Upper lobe of left lung (tissue), 6 donors: ENCODE results near the gene BANF2. TPM values are rescaled to one million over a fixed set of nuclear protein-coding genes. Genes with fewer than 3 reads are reported as not detected.

Source experiments
- ATAC-seq, 2 donors: fragments of 200-7000 bp; cut with Tn5 transposase; one replicate each; pipeline ENCODE4 v1.9.1; 2022; ENCODE audit warnings: mild to moderate bottlenecking in 2 of 2, moderate library complexity in 2 of 2; ENCODE audit not compliant: low FRiP score in 2 of 2
- DNase-seq, 2 donors: peaks; one replicate each; pipeline ENCODE4 v3.0.0-alpha.2; 2019 to 2020
- H3K27ac ChIP-seq, 4 donors: fragments of 200-600 bp; sonication (generic); one replicate each; pipeline ENCODE4 v1.5.1; 2016 to 2019
- H3K27me3 ChIP-seq, 4 donors: fragments of 200-600 bp; sonication (generic); one replicate each; pipeline ENCODE4 v1.5.1; 2017 to 2019
- H3K36me3 ChIP-seq, 4 donors: fragments of 200-600 bp; sonication (generic); one replicate each; pipeline ENCODE4 v1.5.1; 2016 to 2019
- H3K4me1 ChIP-seq, 4 donors: fragments of 200-600 bp; sonication (generic); one replicate each; pipeline ENCODE4 v1.5.1; 2018 to 2019
- H3K4me3 ChIP-seq, 4 donors: fragments of 200-600 bp; sonication (generic); one replicate each; pipeline ENCODE4 v1.5.1; 2017 to 2019; ENCODE audit warnings: mild to moderate bottlenecking in 2 of 4, moderate library complexity in 1 of 4
- H3K9me3 ChIP-seq, 4 donors: fragments of 200-600 bp; sonication (generic); one replicate each; pipeline ENCODE4 v1.5.1; 2018 to 2019
- CTCF ChIP-seq, 6 experiments: fragments of 450-650 bp in 4 of 6; fragments of 200-600 bp in 2 of 6; sonication (generic) in 2 of 6; IDR thresholded peaks; one replicate each; pipeline ENCODE4 v1.5.1; 2016 to 2019; ENCODE audit warnings: antibody characterized with exemption in 6 of 6
- EP300 ChIP-seq, 4 donors: sonication (generic); formaldehyde crosslinking; IDR thresholded peaks; one replicate each; pipeline ENCODE4 v1.5.1; 2017; ENCODE audit warnings: antibody characterized with exemption in 4 of 4, control low read depth in 2 of 4
- POLR2A ChIP-seq, 4 donors: fragments of 450-650 bp; IDR thresholded peaks; one replicate each; pipeline ENCODE4 v1.5.1; 2016 to 2017; ENCODE audit warnings: antibody characterized with exemption in 4 of 4, mild to moderate bottlenecking in 2 of 4
- POLR2AphosphoS5 ChIP-seq, 2 donors: sonication (generic); formaldehyde crosslinking; IDR thresholded peaks; one replicate each; pipeline ENCODE4 v1.5.1; 2017; ENCODE audit warnings: antibody characterized with exemption in 2 of 2
- WGBS, 2 donors: methylation state at CpG; one replicate each; pipeline ENCODE4 v1.1.5; 2017 to 2018; 5-methylcytosine and 5-hydroxymethylcytosine counted together
- total RNA-seq, 6 donors: library from RNA; depleted of rRNA in 4 of 6; stranded (reverse); fragments of >200 nt in 4 of 6; gene quantifications; one replicate each; pipeline versions ENCODE4 v1.1.0 to v1.2.1, GENCODE V29; 2016 to 2021
- donor health status: DM: no; HTN: no; CAD: no; lungs with moderate emphysema.
- donor health status: DM: no; HTN: yes; CAD: no; lungs with severe emphysema.

Gene BANF2
- total RNA-seq, 6 donors from 2014 or later: not detected

DNA sequence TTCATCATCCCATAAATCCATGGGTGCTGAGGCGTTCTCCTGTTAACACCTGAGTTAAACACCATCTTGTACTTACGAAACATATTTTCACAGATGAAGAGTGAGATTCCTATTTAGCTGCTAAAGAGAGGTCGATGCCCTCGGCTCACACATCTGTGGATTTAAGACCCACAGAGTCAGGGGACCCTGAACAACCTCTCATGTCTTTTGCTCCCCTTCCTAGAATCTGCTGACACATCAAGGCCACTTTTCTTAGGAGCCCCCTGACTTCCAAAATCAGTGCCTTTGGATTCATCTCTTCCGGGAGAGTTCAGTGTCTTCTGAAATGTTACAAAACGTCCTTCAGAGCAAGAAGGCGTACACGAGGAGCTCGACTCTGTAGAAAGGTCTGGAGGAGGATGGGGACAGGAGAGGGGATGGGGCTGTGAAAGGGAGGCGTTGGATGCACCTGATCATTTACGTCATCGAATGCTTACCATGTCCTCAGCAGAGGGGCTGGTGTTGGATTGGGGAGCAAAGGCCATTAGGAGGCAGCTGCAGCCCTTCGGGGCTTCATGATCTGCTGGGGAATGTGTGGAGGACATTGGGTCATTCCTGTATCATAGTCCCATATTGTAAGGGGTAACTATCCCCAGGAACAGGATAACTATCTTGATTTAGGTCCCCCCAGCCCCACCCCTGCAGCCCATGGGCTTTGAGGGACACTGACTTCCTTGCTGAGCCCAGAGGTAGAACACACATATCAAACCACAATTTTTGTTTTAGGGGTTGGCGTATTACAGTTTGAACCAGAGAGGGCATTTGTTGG, 22.9 kb downstream of the BANF2 start:
- DNase-seq (no peak), ATAC-seq (no peak)
- Histone ChIP-seq H3K27ac (no peak overlapping the region), H3K36me3 (no peaks in the 10 kb centered on the region), H3K4me1 (peaks cover 0 to 11% (median 0%) of the 10 kb centered on the region in 4 donors), H3K4me3 (no peak overlapping the region), H3K27me3 (no peaks in the 10 kb centered on the region), H3K9me3 (no peaks in the 10 kb centered on the region)
- TF ChIP-seq EP300 (IDR thresholded peaks at IDR 0.05) (no peak), CTCF (IDR thresholded peaks at IDR 0.05) (no peak), POLR2AphosphoS5 (IDR thresholded peaks at IDR 0.05) (no peak), POLR2A (IDR thresholded peaks at IDR 0.05) (no peak)
- 89 to 90% methylated on average over 14 of the region's 14 CpGs for WGBS, 2 donors

- Histone ChIP-seq H3K4me1 (peaks cover 0 to 11% (median 0%) of the 10 kb centered on the region in 4 donors), H3K27me3 (no peaks in the 10 kb centered on the region), H3K27ac (no peak overlapping the region), H3K9me3 (no peaks in the 10 kb centered on the region), H3K4me3 (no peak overlapping the region), H3K36me3 (no peaks in the 10 kb centered on the region)
- ATAC-seq (no peak), DNase-seq (no peak)
- 81 to 90% methylated on average over 5 of the region's 5 CpGs for WGBS, 2 donors
- TF ChIP-seq POLR2AphosphoS5 (IDR thresholded peaks at IDR 0.05) (no peak), EP300 (IDR thresholded peaks at IDR 0.05) (no peak), CTCF (IDR thresholded peaks at IDR 0.05) (no peak), POLR2A (IDR thresholded peaks at IDR 0.05) (no peak)
Measured at GRCh38 chr20:17723301-17723691, 23.5 kb downstream of the BANF2 start.

DNA sequence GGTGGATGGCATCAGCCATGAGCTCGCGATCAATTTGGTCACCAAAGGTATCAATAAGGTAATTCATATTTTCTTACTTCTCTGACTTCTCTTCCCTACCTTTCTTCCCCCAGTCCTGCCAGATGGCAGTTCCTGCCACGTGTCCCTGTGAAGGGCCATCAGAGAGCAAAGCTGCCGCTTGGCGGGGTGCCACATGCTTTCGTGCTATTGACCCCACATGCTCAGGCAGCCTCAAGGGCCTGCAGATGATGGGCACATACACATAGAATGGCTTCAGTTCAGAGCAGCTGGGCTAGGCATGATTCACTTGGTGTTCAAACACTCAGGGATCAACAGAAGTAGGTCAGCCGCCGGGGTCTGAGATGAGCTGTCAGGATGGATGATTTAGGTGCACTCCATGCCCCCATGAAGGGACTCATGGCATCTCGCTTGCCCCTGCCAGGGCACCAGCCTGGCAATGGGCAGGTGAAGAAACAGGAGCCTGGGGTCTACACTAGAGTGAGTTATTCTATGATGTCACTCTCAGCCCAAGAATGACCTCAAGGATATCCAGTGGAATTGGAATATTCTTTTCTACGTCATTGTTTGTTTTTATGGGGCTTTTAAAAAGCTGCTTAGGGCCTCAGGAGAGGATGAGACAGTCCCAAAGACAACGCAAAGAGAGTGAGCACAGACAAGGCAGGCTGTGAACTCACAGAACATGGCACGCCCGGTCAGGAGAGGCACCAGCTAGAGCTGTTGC, 25.5 kb downstream of the BANF2 start:
- no peaks in the 10 kb centered on the region for H3K36me3 ChIP-seq
- H3K27me3 ChIP-seq: no peaks in the 10 kb centered on the region
- peaks cover 0 to 11% (median 0%) of the 10 kb centered on the region in 4 donors for H3K4me1 ChIP-seq
- 63 to 71% methylated on average over 13 of the region's 13 CpGs for WGBS, 2 donors
- H3K4me3 ChIP-seq: no peak overlapping the region
- ATAC-seq (peak; percentile 49 to 80), DNase-seq (peak; percentile 77 to 93)
- H3K9me3 ChIP-seq: no peaks in the 10 kb centered on the region
- H3K27ac ChIP-seq: no peak overlapping the region
- peak in 1 of 4 donors; percentile 69 for TF ChIP-seq EP300 (IDR thresholded peaks at IDR 0.05)
- TF ChIP-seq CTCF (IDR thresholded peaks at IDR 0.05): no peak
- TF ChIP-seq POLR2AphosphoS5 (IDR thresholded peaks at IDR 0.05): peak in 1 of 2 donors; percentile 51
- TF ChIP-seq POLR2A (IDR thresholded peaks at IDR 0.05): no peak

- peaks cover 0 to 5% (median 0%) of the 10 kb centered on the region in 4 donors for H3K4me1 ChIP-seq
- DNase-seq (no peak), ATAC-seq (no peak)
- WGBS, 2 donors: 81 to 87% methylated on average over 4 of the region's 4 CpGs
- H3K36me3 ChIP-seq: no peaks in the 10 kb centered on the region
- H3K27me3 ChIP-seq: no peaks in the 10 kb centered on the region
- no peaks in the 10 kb centered on the region for H3K9me3 ChIP-seq
- H3K27ac ChIP-seq: no peak overlapping the region
- TF ChIP-seq POLR2A (IDR thresholded peaks at IDR 0.05) (no peak), CTCF (IDR thresholded peaks at IDR 0.05) (no peak), POLR2AphosphoS5 (IDR thresholded peaks at IDR 0.05) (no peak), EP300 (IDR thresholded peaks at IDR 0.05) (no peak)
- H3K4me3 ChIP-seq: no peak overlapping the region
Measured at GRCh38 chr20:17726902-17727301, 27.1 kb downstream of the BANF2 start.
